Natural killer cell treated with Interleukin-12 subunit alpha and Interleukin-12 subunit beta and Interleukin-15 and Interleukin-18, amount 100 ng/mL, for 72 hours (primary cell): ENCODE measurements around the gene IL12RB2. TPM values are rescaled to one million over a fixed set of nuclear protein-coding genes. Genes with fewer than 3 reads are reported as not detected.
A peak's percentile ranks its signal among the peaks of the same experiment; 100 is the strongest.
"Not testable (repeated sequence)": the region's sequence is repeated elsewhere in the genome, so short reads cannot be mapped to it uniquely, and the experiment has no call there.

Experiments
- ATAC-seq, 2 donors: fragments of 150-1000 bp; cut with Tn5 transposase in 1 of 2; sonication (Bioruptor Pico), chemical (Tn5 transposase) in 1 of 2; 2 replicates each; pipeline ENCODE4 v1.10.0; 2021
- DNase-seq: peaks from one replicate; pipeline ENCODE4 v3.0.0; 2022; ENCODE audit warnings: low spot score
- H3K27ac Mint-ChIP-seq, 2 donors: 1 replicate in 1 of 2; 2 replicates in 1 of 2; pipeline ENCODE4 v1.8.0; 2022; ENCODE audit warnings: mixed read lengths in 2 of 2, mild to moderate bottlenecking in 1 of 2, moderate library complexity in 1 of 2
- H3K27me3 Mint-ChIP-seq, 2 donors: 1 replicate in 1 of 2; 2 replicates in 1 of 2; pipeline ENCODE4 v1.8.0; 2022; ENCODE audit warnings: mixed read lengths in 2 of 2
- H3K36me3 Mint-ChIP-seq: one replicate; pipeline ENCODE4 v1.8.0; 2022; ENCODE audit warnings: mixed read lengths
- H3K4me1 Mint-ChIP-seq, 2 donors: 1 replicate in 1 of 2; 2 replicates in 1 of 2; pipeline ENCODE4 v1.8.0; 2022; ENCODE audit warnings: low read depth in 2 of 2, mixed read lengths in 2 of 2, mild to moderate bottlenecking in 1 of 2
- H3K4me3 Mint-ChIP-seq: one replicate; pipeline ENCODE4 v1.8.0; 2022; ENCODE audit warnings: mixed read lengths
- H3K9me3 Mint-ChIP-seq: 2 replicates; pipeline ENCODE4 v1.8.0; 2022; ENCODE audit warnings: mixed read lengths
- total RNA-seq, 2 donors: library from RNA; stranded (reverse); gene quantifications; one replicate each; pipeline ENCODE4 v1.2.3, GENCODE V29; 2022

IL12RB2 gene
- total RNA-seq, 2 donors from 2014 or later, result 265 to 317 TPM

- Mint-ChIP-seq H3K4me3 (no peak overlapping the region), H3K36me3 (no peaks in the 10 kb centered on the region), H3K4me1 (no peaks in the 10 kb centered on the region), H3K9me3 (no peaks in the 10 kb centered on the region), H3K27me3 (no peaks in the 10 kb centered on the region), H3K27ac (no peak overlapping the region)
- ATAC-seq (no peak), DNase-seq (no peak)
Measured at GRCh38 chr1:67437961-67438360, 130.3 kb downstream of the IL12RB2 start.

GRCh38 chr1:67439277-67440029 is 131.8 kb downstream of the IL12RB2 start:
- Mint-ChIP-seq H3K4me1 (no peaks in the 10 kb centered on the region), H3K36me3 (no peaks in the 10 kb centered on the region), H3K27me3 (peaks cover 0 to 3% of the 10 kb centered on the region in 2 donors), H3K4me3 (no peak overlapping the region), H3K9me3 (no peaks in the 10 kb centered on the region), H3K27ac (no peak overlapping the region)
- ATAC-seq (no peak), DNase-seq (no peak)

GRCh38 chr1:67440339-67440738 is 132.7 kb downstream of the IL12RB2 start:
- H3K4me3 Mint-ChIP-seq, result no peak overlapping the region
- no peaks in the 10 kb centered on the region for H3K9me3 Mint-ChIP-seq
- peak overlapping the region; percentile 46 to 55 for H3K27ac Mint-ChIP-seq
- DNase-seq (no peak), ATAC-seq (no peak)
- H3K36me3 Mint-ChIP-seq, result no peaks in the 10 kb centered on the region
- H3K27me3 Mint-ChIP-seq, result peaks cover 0 to 3% of the 10 kb centered on the region in 2 donors
- no peaks in the 10 kb centered on the region for H3K4me1 Mint-ChIP-seq

DNA sequence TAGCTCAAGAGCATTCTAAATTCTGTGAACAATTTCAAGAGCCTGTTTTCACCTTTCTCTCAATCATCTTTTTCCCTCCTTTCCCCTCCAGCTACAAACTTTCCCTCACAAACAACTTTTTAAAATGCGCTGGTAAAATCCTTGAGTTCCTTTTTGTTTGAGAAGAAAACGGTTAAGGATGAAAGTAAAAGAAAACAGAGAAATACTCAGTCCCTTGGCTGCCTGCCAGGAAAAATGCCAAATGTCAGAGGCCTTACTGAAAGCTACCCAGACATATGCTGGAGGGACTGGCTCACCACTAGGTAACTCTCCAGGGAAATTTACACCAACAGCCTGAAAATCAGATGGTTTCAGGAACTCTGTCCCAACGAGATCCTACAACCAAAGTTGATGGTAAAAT is 133.5 kb downstream of the IL12RB2 start:
- DNase-seq (no peak), ATAC-seq (peak in 1 of 2 donors; percentile 45)
- Mint-ChIP-seq H3K36me3 (no peaks in the 10 kb centered on the region), H3K27ac (peak overlapping the region in 1 of 2 donors; percentile 55), H3K4me1 (peaks cover 0 to under 1% of the 10 kb centered on the region in 2 donors), H3K27me3 (peaks cover 0 to 3% of the 10 kb centered on the region in 2 donors), H3K4me3 (peak overlapping the region; percentile 49), H3K9me3 (no peaks in the 10 kb centered on the region)

DNA sequence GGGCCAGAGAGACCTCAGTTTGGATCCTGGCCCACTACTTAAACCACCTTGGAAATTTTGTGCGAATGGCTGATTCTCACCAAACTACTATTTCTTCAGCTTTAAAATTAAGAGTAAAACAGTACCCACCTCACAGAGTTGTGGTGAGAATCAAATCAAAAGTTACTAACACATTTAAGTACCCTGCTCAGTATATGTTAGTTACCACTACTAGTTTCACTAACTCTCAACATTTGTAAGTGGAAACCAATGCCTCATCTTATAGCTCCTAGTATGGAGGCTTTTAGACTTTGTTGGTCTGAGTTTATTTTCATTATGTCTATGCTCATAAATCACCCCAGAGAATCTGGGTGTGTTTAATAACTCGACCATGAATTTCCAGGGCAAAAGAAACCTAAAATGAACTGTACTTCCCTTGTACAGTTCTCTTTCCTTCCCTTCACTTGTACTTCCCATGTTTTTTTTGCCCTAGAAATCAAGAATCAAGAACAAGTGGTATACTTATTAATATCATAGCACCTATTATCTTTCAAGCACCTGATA is 134.1 kb downstream of the IL12RB2 start:
- Mint-ChIP-seq H3K36me3 (no peaks in the 10 kb centered on the region), H3K27ac (peak overlapping the region in 1 of 2 donors; percentile 55), H3K4me1 (peaks cover 5 to 6% of the 10 kb centered on the region in 2 donors), H3K4me3 (peak overlapping the region; percentile 49), H3K27me3 (peaks cover 0 to 3% of the 10 kb centered on the region in 2 donors), H3K9me3 (no peaks in the 10 kb centered on the region)
- ATAC-seq (peak in 1 of 2 donors; percentile 85), DNase-seq (no peak)

GRCh38 chr1:67446014-67446413 is 138.3 kb downstream of the IL12RB2 start:
- not testable (repeated sequence) for H3K4me1 Mint-ChIP-seq, H3K27me3 Mint-ChIP-seq, H3K4me3 Mint-ChIP-seq, H3K36me3 Mint-ChIP-seq, ATAC-seq, H3K9me3 Mint-ChIP-seq, DNase-seq
- H3K27ac Mint-ChIP-seq, result peak overlapping the region in 1 of 2 donors; percentile 41

Other genes starting within 250 kb of the IL12RB2 start
- under 1 TPM in 1 of 2 donors, not detected in 1; 0.07 TPM for gene C1orf141, start 172.9 kb upstream of the IL12RB2 start, total RNA-seq
- gene IL23R, start 141.4 kb upstream of the IL12RB2 start, total RNA-seq, result 1 to 10 TPM; 7.4 to 8.3 TPM
- 100 to 1,000 TPM; 319 to 328 TPM for gene SERBP1, start 122.5 kb downstream of the IL12RB2 start, total RNA-seq